GM19193 (cell line): Measurements from ENCODE around the gene LCAT.

Experiments
- POLR2A ChIP-seq: IDR thresholded peaks from 4 replicates; pipeline ENCODE4 v1.6.1; 2011; ENCODE audit not compliant: insufficient read depth, insufficient read length; ENCODE audit errors: extremely low read depth

The LCAT gene

DNA sequence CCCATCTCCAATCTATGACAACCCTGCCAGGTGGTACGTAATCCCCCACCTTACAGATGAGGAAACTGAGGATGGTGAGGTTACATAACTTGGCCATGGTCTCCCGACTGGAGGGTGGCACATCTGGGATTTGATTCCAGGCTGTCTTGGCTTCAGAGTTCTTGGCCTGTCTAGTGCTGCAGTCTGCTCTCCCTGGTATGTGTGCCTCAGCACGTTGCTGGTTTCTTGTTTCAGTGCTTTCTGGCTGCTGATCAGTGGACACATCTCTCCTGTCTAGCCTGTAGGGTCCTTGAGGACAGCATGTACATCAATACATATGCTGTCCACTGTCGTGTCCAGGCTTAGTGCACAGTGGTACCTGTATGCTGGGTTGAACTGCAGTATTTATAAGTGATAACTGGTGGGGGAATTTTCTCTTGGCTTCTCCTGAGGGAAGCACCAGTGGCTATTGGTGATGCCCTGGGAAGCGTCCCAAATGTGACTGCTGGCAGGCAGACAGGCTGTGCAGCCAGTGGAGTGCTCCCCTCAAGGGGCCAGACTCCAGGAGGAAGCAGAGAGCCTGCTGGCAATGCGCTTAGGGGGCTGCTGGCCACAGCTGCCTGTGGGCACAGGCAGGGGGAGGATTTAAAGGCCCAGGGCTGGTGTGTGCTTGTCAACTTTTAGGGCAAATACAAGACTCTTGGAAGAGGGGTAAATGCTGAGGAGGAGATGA is 26.6 kb downstream of the LCAT start:
- no peak for TF ChIP-seq POLR2A

DNA sequence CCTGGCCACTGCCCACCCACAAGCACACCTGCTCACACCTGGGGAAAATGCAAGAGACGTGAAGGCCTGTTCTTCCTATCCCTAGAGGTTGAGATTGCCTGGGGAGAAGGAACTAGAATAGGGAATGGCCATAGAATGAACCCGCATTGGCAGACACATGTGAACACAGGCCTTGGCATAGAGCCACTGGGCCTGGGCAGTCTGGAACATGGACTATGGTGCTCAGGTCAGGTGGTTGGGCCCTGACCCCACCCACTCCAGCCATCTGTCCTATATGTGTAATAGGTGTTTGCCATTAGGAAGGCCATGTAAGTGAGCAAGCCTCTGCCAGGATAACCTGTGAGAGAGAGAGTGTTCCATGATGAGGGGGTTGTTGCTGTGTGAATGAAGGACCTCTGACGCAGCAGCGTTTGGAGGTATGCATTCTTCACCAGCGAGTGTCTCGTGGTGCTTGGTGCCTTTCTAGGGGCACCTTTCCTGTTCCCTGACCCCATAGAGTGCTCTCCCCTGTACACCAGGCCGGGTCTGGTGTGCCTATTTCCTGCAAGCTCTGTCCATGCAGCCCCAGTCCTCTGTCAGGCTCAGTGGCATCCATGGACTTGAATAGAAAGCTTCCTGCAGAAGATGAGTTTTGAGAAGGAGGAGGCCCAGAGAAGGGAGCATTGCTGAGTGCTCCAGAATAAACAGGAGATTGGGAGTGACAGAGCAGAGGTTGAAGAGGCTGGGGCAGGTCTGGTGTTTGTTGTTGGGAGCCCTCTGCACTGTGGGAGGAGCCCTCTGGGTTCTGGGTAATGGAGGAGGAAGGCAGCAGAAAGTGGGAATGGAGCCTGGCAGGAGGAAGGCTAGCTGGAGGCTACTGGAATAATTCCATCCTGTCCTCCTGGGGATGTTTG is 27.8 kb downstream of the LCAT start:
- no peak for TF ChIP-seq POLR2A

DNA sequence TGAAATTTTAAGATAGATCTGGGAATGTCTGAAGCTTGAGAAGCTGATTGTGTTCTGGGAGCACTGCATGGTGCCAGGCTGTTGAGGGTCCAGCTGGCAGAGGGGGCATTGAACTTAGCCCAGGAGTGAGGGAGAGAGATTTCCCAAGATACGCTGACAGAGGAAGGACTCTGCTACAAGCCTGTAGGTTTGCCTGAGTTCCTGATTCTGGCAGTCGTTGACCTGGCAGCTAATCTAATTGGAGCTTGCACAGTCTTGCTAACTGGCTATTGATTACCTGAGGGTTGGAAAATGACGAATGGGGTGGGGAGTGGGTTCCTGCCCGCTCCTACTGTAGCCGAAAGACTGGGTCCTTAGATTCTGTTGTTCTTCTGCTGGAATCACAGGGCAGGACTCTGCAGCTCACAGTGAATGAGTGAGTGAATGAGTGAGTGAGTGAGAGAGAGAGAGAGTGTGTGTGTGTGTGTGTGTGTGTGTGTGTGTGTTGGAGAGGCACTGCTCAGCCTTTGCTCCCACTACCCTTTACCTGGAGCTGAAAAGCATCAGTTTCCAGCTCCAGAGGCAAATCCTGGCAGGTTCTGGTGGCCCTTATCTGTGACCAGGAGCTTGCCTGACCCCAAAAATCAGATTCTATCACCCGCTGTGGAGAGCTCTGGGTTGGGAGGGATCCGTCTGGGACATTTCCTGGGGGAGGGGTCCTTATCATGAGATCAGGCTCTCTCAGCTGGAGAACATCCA is 29.0 kb downstream of the LCAT start:
- TF ChIP-seq POLR2A = no peak

DNA sequence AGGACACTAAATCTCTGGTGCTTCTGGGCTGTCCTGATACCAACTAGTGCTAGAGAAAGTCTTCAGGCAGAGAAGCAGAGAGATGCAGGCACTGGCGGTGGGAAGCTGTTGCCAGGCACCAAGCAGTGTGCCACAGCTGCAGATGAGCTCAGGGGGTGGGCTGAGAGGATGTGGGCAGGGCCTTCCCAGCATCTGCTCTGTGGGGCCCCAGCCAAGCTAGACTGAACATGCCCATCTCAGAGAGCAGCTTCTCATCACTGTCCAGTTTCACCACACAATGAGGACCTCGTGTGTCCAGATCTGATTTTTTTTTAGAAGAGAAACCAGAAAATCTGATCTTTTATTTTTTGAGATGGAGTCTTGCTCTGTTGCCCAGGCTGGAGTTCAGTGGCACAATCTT is 33.8 kb downstream of the LCAT start:
- no peak for TF ChIP-seq POLR2A

DNA sequence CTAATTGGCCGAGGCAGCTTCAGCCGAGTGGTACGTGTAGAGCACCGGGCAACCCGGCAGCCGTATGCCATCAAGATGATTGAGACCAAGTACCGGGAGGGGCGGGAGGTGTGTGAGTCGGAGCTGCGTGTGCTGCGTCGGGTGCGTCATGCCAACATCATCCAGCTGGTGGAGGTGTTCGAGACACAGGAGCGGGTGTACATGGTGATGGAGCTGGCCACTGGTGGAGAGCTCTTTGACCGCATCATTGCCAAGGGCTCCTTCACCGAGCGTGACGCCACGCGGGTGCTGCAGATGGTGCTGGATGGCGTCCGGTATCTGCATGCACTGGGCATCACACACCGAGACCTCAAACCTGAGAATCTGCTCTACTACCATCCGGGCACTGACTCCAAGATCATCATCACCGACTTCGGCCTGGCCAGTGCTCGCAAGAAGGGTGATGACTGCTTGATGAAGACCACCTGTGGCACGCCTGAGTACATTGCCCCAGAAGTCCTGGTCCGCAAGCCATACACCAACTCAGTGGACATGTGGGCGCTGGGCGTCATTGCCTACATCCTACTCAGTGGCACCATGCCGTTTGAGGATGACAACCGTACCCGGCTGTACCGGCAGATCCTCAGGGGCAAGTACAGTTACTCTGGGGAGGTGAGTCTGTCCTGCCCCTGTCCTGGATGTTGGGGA is 34.7 kb downstream of the LCAT start:
- no peak for TF ChIP-seq POLR2A

DNA sequence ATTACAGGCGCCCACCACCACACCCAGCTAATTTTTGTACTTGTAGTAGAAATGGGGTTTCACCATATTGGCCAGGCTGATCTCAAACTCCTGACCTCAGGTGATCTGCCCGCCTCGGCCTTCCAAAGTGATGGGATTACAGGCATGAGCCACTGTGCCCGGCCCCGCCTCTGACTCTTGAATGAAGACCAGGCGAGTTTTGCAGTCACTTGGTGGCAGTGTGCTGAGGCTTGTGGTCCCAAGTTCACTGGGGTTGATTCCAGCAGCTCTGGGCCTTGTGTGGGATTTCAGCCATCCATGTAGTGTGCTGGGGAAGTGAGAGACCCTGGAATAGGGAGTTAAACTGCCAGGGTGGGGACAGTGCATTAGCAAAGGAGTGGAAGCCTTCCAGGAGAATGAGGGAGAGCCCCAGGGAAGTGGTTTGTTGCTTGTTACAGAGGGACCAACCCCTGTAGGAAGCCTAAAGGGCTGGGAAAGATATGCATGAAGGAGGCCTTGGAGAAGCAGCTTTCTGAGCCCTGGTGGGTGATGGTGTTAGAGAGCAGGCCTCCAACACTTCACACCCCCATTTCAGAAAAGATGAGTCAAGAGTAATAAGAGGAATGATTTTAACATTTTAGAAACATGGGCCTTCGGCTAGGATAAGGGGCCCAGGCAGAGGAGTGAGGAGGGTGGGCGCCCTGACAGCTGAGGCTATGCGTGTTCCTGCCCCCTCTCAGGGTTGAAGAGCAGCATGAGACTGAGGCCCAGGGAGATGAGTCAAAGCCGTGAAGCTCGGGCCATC is 36.3 kb downstream of the LCAT start:
- no peak for TF ChIP-seq POLR2A

DNA sequence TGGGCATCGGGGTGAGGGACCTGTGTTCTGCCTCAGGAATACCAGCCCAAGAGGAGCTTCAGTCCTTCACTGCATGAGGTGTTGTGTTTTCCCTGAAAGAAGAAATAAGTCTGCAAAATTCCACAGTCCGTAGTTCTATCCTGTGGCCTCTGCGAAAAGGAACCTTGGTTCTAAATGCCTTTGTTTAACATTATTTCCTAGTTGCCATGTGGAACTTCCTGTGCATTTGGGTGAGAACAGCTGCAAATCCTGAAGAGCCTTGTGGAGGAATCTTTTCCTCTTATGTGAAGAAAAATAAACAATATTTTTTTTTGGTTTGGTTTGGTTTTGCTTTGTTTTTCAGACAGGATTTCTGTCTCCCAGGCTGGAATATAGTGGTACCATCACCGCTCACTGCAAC is 41.1 kb downstream of the LCAT start:
- TF ChIP-seq POLR2A = no peak

DNA sequence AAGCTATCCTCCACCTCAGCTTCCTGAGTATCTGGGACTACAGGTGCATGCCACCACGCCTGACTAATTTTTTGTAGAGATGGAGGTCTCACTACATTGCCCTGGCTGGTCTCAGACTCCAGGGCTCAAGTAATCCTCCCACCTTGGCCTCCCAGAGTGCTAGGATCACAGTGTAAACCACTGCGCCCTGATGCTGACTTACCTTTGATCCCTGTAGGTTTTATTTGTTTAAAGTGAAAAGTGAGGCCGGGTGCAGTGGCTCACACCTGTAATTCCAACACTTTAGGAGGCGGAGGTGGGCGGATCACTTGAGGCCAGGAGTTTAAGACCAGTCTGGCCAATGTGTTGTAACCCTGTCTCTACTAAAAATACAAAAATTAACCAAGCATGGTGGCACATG is 42.2 kb downstream of the LCAT start:
- no peak for TF ChIP-seq POLR2A

DNA sequence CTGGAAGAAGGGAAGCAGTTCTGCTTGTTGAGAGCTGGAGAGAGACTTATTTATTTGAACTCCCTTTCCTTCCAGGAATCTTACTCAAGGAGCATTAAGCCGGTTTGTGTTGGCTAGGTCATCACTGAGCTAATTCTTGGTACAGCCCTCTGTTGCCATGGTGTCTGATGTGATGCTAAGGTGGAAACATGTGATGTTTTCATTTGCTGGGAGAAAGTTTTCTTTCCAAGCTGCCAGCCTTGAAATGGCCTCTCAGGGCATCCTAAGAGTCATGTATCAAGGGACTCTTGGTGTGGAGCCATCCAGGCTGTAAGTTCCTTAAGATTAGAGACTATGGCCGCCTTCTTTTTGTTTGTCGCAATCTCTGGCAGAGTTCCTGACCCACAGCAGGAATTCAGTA is 46.7 kb downstream of the LCAT start:
- no peak for TF ChIP-seq POLR2A

DNA sequence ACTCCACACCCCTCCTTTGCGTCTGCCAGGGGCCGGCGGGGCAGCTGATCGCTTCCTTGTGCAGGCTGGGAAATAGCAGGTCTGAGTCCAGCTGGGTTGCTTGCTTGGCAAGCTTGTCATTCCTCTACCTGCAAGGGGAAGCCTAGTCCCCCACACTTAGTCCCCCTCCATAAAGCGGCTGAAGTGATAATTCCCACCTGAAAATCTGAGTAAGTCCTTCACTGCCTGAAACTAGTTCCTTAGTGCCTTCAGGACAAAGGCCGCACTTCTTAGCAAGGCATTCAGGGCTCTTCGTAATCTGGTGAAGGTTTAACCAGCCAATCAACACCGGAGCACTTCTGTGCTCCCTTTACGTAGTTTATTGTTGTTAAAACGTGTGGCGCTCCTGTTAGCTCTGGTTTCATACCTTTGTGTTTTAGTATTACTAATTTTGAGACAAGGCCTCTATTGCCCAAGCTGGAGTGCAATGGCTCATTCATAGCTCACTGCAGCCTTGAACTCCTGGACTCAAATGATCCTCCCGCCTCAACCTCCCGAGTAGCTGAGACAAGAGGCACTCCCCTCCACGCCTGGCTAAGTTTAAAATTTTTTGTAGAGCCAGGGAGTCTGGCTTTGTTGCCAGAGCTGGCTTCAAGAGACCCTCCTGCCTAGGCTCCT is 50.0 kb downstream of the LCAT start:
- TF ChIP-seq POLR2A = no peak

DNA sequence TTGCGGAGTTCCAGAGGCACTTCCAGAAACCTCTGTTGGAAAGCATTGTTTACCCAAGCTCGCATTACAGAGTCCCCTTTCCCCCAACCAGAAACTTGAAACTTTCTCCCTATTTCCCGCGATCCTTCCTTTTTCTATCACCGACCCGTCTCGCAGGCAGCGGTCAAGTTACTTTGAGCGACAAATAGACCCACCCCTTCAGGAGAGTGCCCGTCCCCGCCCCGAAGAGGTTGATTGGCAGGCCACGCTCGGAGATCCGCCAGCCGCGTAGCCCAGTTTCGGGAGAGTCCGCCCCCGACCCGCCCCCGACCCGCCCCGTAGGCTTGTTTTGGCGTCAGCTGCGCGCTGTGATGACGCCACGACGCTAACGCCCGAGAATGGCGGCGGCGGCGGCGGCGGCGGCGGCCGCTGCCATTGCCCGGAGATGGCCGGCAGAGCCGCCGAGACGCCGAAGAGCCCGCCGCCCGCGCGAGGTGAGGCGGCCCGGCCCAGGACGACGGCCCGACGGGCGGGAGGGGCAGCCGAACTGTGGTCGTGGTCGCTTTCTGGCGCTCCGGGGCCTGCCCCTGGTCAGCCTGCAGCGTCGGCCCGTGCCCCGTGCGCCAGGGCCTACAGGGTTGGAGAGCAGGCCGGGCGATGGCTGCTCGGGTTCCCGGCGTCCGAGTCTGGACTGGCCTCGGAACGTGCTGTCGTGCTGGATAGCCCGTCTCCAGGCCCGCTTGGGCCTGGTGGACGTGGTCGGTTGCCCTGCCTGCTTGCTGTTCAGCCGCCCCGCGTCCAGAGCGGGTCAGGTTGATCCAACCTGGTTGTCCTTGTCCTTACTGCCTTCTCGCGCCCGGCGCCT is 50.8 kb downstream of the LCAT start, which contains the start of gene PSKH1:
Gene PSKH1, plus strand, starts transcription at position 356 of the 844 bp plus-strand sequence. CDS start 15,496 bp downstream, outside the sequence.
- TF ChIP-seq POLR2A = peak; percentile 71

DNA sequence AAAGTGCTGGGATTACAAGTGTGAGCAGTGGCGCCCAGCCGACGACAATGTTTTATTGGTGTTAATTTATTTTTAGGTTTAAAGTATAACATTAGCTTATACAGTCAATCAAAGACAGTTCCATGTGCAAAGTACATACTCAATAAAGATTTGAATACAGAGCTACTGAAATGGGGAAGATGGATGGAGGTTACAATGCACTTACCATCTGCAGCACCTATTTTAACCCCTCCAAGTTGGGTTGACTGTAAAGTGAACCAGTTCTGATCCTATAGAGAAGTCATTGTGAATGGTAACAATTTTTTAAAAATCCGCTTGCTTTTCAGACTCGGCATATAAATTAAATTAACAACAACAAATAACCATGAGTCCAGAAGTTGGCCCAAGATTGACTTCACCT is 51.5 kb downstream of the LCAT start:
- TF ChIP-seq POLR2A = no peak
